Head of caudate nucleus (tissue), 42 donors: ENCODE results near the gene TBXA2R.

Experiments used
- DNase-seq, 42 donors: peaks; one replicate each; pipeline versions ENCODE4 v3.0.0 to v3.0.0-alpha.2; 2020 to 2021; ENCODE audit warnings: mixed read lengths in 7 of 42
- intact Hi-C: fragments of 100-400 bp; cut with DNase I; formaldehyde crosslinking; loops from one replicate; pipeline ENCODE4 v1.15.0; 2022

TBXA2R gene

GRCh38 chr19:3622224-3622623, 15.5 kb upstream of the TBXA2R start:
- intact Hi-C loops, result loop anchor here (5.0 kb wide), 1 partner anchor 45 kb away; no protein-coding TSS in a partner anchor
- DNase-seq, result no peak

GRCh38 chr19:3621689-3622088, 15.0 kb upstream of the TBXA2R start:
- no peak for DNase-seq
- intact Hi-C loops, result loop anchor here (5.0 kb wide), 1 partner anchor 44 kb away; no protein-coding TSS in a partner anchor

GRCh38 chr19:3620817-3621547, 14.3 kb upstream of the TBXA2R start:
- intact Hi-C loops, result loop anchor here (5.0 kb wide), 1 partner anchor 44 kb away; no protein-coding TSS in a partner anchor
- peak in 1 of 42 donors; percentile 2 for DNase-seq

GRCh38 chr19:3620145-3620816, 13.6 kb upstream of the TBXA2R start:
- peak in 1 of 42 donors; percentile 2 for DNase-seq
- intact Hi-C loops, result loop anchor here (5.0 kb wide), 1 partner anchor 43 kb away; no protein-coding TSS in a partner anchor

GRCh38 chr19:3619631-3620012, 12.9 kb upstream of the TBXA2R start:
- DNase-seq, result no peak
- intact Hi-C loops, result loop anchor here (5.0 kb wide), 2 partner anchors 42 to 72 kb away; no protein-coding TSS in a partner anchor

- no peak for DNase-seq
- intact Hi-C loops, result loop anchor here (5.0 kb wide), 1 partner anchor 72 kb away; no protein-coding TSS in a partner anchor
Measured at GRCh38 chr19:3618811-3619630, 12.3 kb upstream of the TBXA2R start.

- intact Hi-C loops, result loop anchor here (5.0 kb wide), 1 partner anchor 71 kb away; no protein-coding TSS in a partner anchor
- DNase-seq, result peak in 41 of 42 donors; percentile 29 to 86 (median 63)
Measured at GRCh38 chr19:3618144-3618810, 11.6 kb upstream of the TBXA2R start.

- no peak for DNase-seq
- intact Hi-C loops, result loop anchor here (5.0 kb wide), 1 partner anchor 70 kb away; no protein-coding TSS in a partner anchor
Measured at GRCh38 chr19:3617463-3617862, 10.8 kb upstream of the TBXA2R start.

- intact Hi-C loops, result loop anchor here (5.0 kb wide), 1 partner anchor 68 kb away; no protein-coding TSS in a partner anchor
- no peak for DNase-seq
Measured at GRCh38 chr19:3615524-3616135, 9.0 kb upstream of the TBXA2R start.

GRCh38 chr19:3614858-3615505, 8.3 kb upstream of the TBXA2R start:
- no peak for DNase-seq
- intact Hi-C loops, result loop anchor here (5.0 kb wide), 1 partner anchor 68 kb away; no protein-coding TSS in a partner anchor

GRCh38 chr19:3613818-3614661, 7.4 kb upstream of the TBXA2R start:
- intact Hi-C loops, result no loop called here

GRCh38 chr19:3612901-3613741, 6.4 kb upstream of the TBXA2R start:
- intact Hi-C loops, result no loop called here
- no peak for DNase-seq

More at GRCh38 chr19:3613818-3614661, 7.4 kb upstream of the TBXA2R start:
- DNase-seq, result no peak

- no peak for DNase-seq
- intact Hi-C loops, result no loop called here
Measured at GRCh38 chr19:3612330-3612729, 5.7 kb upstream of the TBXA2R start.

GRCh38 chr19:3611841-3612240, 5.2 kb upstream of the TBXA2R start:
- no peak for DNase-seq
- intact Hi-C loops, result no loop called here

GRCh38 chr19:3610745-3611717, 4.4 kb upstream of the TBXA2R start:
- intact Hi-C loops, result no loop called here
- DNase-seq, result no peak
